HEK293T (cell line): ENCODE data around the gene GRAMD1B.

Experiments
- FOXM1 ChIP-seq: fragments of 450-650 bp; IDR thresholded peaks from 2 replicates; pipeline ENCODE4 v1.6.1; 2017; ENCODE audit warnings: mild to moderate bottlenecking, borderline replicate concordance
- NFRKB ChIP-seq: fragments of 450-650 bp; IDR thresholded peaks from 2 replicates; pipeline ENCODE4 v1.6.1; 2016; ENCODE audit warnings: mild to moderate bottlenecking, moderate library complexity
- SP1 ChIP-seq: fragments of 450-650 bp; IDR thresholded peaks from 2 replicates; pipeline ENCODE4 v1.6.1; 2017
- ZNF384 ChIP-seq: fragments of 450-650 bp; IDR thresholded peaks from 2 replicates; pipeline ENCODE4 v1.6.1; 2016

- no peak for TF ChIP-seq ZNF384
- TF ChIP-seq SP1: no peak
- TF ChIP-seq FOXM1: no peak
- TF ChIP-seq NFRKB: no peak
Measured at GRCh38 chr11:123416566-123416965, 13.5 kb upstream of the GRAMD1B start.
